GM23338 (cell line): ENCODE data around the gene AHI1. TPM values are rescaled to one million over a fixed set of nuclear protein-coding genes. Genes with fewer than 3 reads are reported as not detected.

ENCODE experiments used
- ATAC-seq: fragments of 200-7000 bp; cut with Tn5 transposase; 3 replicates; pipeline ENCODE4 v1.9.1; 2020
- DNase-seq: peaks from one replicate; pipeline ENCODE4 v3.0.0-alpha.2; 2015; ENCODE audit warnings: low spot score
- H2AFZ ChIP-seq: fragments of 200-600 bp; sonication (generic); 2 replicates; pipeline ENCODE4 v1.8.0; 2016; ENCODE audit warnings: antibody characterized with exemption, mild to moderate bottlenecking, moderate library complexity
- H3F3A ChIP-seq: fragments of 200-600 bp; sonication (generic); replicated peaks from 2 replicates; pipeline ENCODE4 v1.8.0; 2017; ENCODE audit warnings: antibody characterized with exemption, mixed run types, low read depth
- H3K27ac ChIP-seq: fragments of 200-600 bp; sonication (generic); 2 replicates; pipeline ENCODE4 v1.6.1; 2016; ENCODE audit warnings: low read depth
- H3K27me3 ChIP-seq: fragments of 200-600 bp; sonication (generic); 2 replicates; pipeline ENCODE4 v1.8.0; 2016; ENCODE audit warnings: mild to moderate bottlenecking, mixed run types, moderate library complexity; ENCODE audit not compliant: insufficient read depth
- H3K36me3 ChIP-seq: fragments of 200-600 bp; sonication (generic); 2 replicates; pipeline ENCODE4 v1.8.0; 2016; ENCODE audit warnings: mild to moderate bottlenecking; ENCODE audit not compliant: insufficient read depth
- H3K4me1 ChIP-seq: fragments of 200-600 bp; sonication (generic); 2 replicates; pipeline ENCODE4 v1.8.0; 2016; ENCODE audit warnings: mild to moderate bottlenecking, moderate library complexity; ENCODE audit not compliant: insufficient read depth
- H3K4me2 ChIP-seq: fragments of 200-600 bp; sonication (generic); 2 replicates; pipeline ENCODE4 v1.7.1; 2017; ENCODE audit warnings: mixed run types
- H3K4me3 ChIP-seq: fragments of 200-600 bp; sonication (generic); 2 replicates; pipeline ENCODE4 v1.6.1; 2016; ENCODE audit warnings: mixed run types
- H3K79me2 ChIP-seq: fragments of 200-600 bp; sonication (generic); replicated peaks from 2 replicates; pipeline ENCODE4 v1.8.0; 2017; ENCODE audit warnings: mild to moderate bottlenecking; ENCODE audit not compliant: insufficient read depth
- H3K9me2 ChIP-seq: fragments of 200-600 bp; sonication (generic); 2 replicates; pipeline ENCODE4 v1.8.0; 2017; ENCODE audit not compliant: insufficient read depth
- H4K20me1 ChIP-seq: fragments of 200-600 bp; sonication (generic); replicated peaks from 2 replicates; pipeline ENCODE4 v1.8.0; 2017; ENCODE audit warnings: mild to moderate bottlenecking; ENCODE audit not compliant: insufficient read depth
- H3K27ac Mint-ChIP-seq: 2 replicates; pipeline ENCODE4 v1.8.0; 2020; ENCODE audit warnings: inconsistent platforms, mild to moderate bottlenecking, moderate library complexity, mixed read lengths
- H3K27me3 Mint-ChIP-seq: 3 replicates; pipeline ENCODE4 v1.8.0; 2022; ENCODE audit warnings: low read depth, mild to moderate bottlenecking, moderate library complexity, mixed read lengths, inconsistent platforms; ENCODE audit not compliant: insufficient read depth, poor library complexity
- H3K36me3 Mint-ChIP-seq: 3 replicates; pipeline ENCODE4 v1.8.0; 2021; ENCODE audit warnings: low read depth, mild to moderate bottlenecking, inconsistent platforms, moderate library complexity, mixed read lengths
- H3K4me1 Mint-ChIP-seq: 3 replicates; pipeline ENCODE4 v1.8.0; 2020; ENCODE audit warnings: mild to moderate bottlenecking, inconsistent platforms, mixed read lengths
- H3K4me3 Mint-ChIP-seq: 3 replicates; pipeline ENCODE4 v1.8.0; 2021; ENCODE audit warnings: moderate library complexity, mild to moderate bottlenecking, inconsistent platforms, mixed read lengths
- H3K9me3 Mint-ChIP-seq: 3 replicates; pipeline ENCODE4 v1.8.0; 2020; ENCODE audit warnings: moderate library complexity, mild to moderate bottlenecking, inconsistent platforms, mixed read lengths
- CREB1 ChIP-seq: fragments of 250-450 bp; sonication (Bioruptor Pico); IDR thresholded peaks from 2 replicates; pipeline ENCODE4 v1.5.0; 2020; ENCODE audit warnings: low read depth, mild to moderate bottlenecking, moderate library complexity
- ETS1 ChIP-seq: IDR thresholded peaks from 2 replicates; pipeline ENCODE4 v1.6.1; 2016; ENCODE audit warnings: antibody characterized with exemption
- EZH2 ChIP-seq: fragments of 200-600 bp; sonication (generic); IDR thresholded peaks from one replicate; pipeline ENCODE4 v1.8.0; 2017; ENCODE audit warnings: antibody characterized with exemption, mild to moderate bottlenecking, low read depth; ENCODE audit not compliant: unreplicated experiment
- EZH2phosphoT487 ChIP-seq: fragments of 200-600 bp; sonication (generic); IDR thresholded peaks from one replicate; pipeline ENCODE4 v1.8.1; 2018; ENCODE audit warnings: antibody characterized with exemption; ENCODE audit not compliant: unreplicated experiment
- JUNB ChIP-seq: IDR thresholded peaks from one replicate; pipeline ENCODE4 v1.6.1; 2016; ENCODE audit warnings: antibody characterized with exemption; ENCODE audit not compliant: unreplicated experiment
- NANOG ChIP-seq: IDR thresholded peaks from 2 replicates; pipeline ENCODE4 v1.6.1; 2016; ENCODE audit warnings: antibody characterized with exemption, borderline replicate concordance
- POLR2AphosphoS5 ChIP-seq: IDR thresholded peaks from 2 replicates; pipeline ENCODE4 v1.6.1; 2016; ENCODE audit warnings: antibody characterized with exemption, low read depth
- REST ChIP-seq: IDR thresholded peaks from one replicate; pipeline ENCODE4 v1.6.1; 2018; ENCODE audit warnings: antibody characterized with exemption; ENCODE audit not compliant: unreplicated experiment
- STAT1 ChIP-seq: IDR thresholded peaks from one replicate; pipeline ENCODE4 v1.6.1; 2016; ENCODE audit warnings: antibody characterized with exemption; ENCODE audit not compliant: unreplicated experiment
- ZNF114 ChIP-seq: fragments of 250-450 bp; sonication (Bioruptor Pico); IDR thresholded peaks from 2 replicates; pipeline ENCODE4 v1.5.0; 2020; ENCODE audit warnings: mild to moderate bottlenecking, moderate library complexity
- ZNF331 ChIP-seq: fragments of 250-450 bp; sonication (Bioruptor Pico); IDR thresholded peaks from 2 replicates; pipeline ENCODE4 v1.5.0; 2020; ENCODE audit warnings: low read depth, mild to moderate bottlenecking, moderate library complexity
- ZNF462 ChIP-seq: fragments of 250-450 bp; sonication (Bioruptor Pico); IDR thresholded peaks from 2 replicates; pipeline ENCODE4 v1.5.0; 2020; ENCODE audit warnings: mild to moderate bottlenecking, moderate library complexity
- polyA plus RNA-seq: library from polyadenylated mRNA; unstranded; fragments of >200 nt; fragmentation: Nextera tagmentation; extraction: Ambion mirVana; gene quantifications from 2 replicates; pipeline ENCODE4 v1.2.1, GENCODE V29; 2016
- total RNA-seq: library from RNA; depleted of rRNA; stranded (reverse); fragments of >200 nt; shearing (Covaris generic); gene quantifications from 2 replicates; pipeline ENCODE4 v1.2.3, GENCODE V29; 2014

The AHI1 gene
- total and polyA plus RNA-seq, 2 experiments from 2014 or later = 19.8 to 72.9 TPM

GRCh38 chr6:135305684-135306083 is 191.9 kb downstream of the AHI1 start:
- no peak overlapping the region for H2AFZ ChIP-seq
- no peak for DNase-seq
- no peak overlapping the region for H3K4me3 ChIP-seq
- H3K79me2 ChIP-seq = no peaks in the 10 kb centered on the region
- H3F3A ChIP-seq = no peaks in the 10 kb centered on the region
- no peaks in the 10 kb centered on the region for H3K9me3 Mint-ChIP-seq
- H3K27me3 Mint-ChIP-seq = no peaks in the 10 kb centered on the region
- H3K4me1 Mint-ChIP-seq = no peaks in the 10 kb centered on the region
- H3K36me3 Mint-ChIP-seq = no peaks in the 10 kb centered on the region
- no peak overlapping the region for H3K4me2 ChIP-seq
- H3K9me2 ChIP-seq = no peaks in the 10 kb centered on the region
- no peak for ATAC-seq
- no peaks in the 10 kb centered on the region for H4K20me1 ChIP-seq
- no peaks in the 10 kb centered on the region for H3K4me1 ChIP-seq
- H3K27me3 ChIP-seq = no peaks in the 10 kb centered on the region
- H3K27ac ChIP-seq = no peak overlapping the region
- 0 out of 2 replicates have a peak, but pooled peaks cover 3% of the 10 kb centered on the region for H3K36me3 ChIP-seq
- TF ChIP-seq ZNF331 (CRISPR knock-in tag) (no peak), EZH2 (no peak), CREB1 (CRISPR knock-in tag) (no peak), JUNB (no peak), STAT1 (no peak), NANOG (no peak), ZNF114 (CRISPR knock-in tag) (no peak), EZH2phosphoT487 (no peak)
- no peak overlapping the region for H3K4me3 Mint-ChIP-seq
- no peak overlapping the region for H3K27ac Mint-ChIP-seq

- no peaks in the 10 kb centered on the region for H3K27me3 Mint-ChIP-seq
- Histone ChIP-seq H3K4me1 (no peaks in the 10 kb centered on the region), H3K36me3 (no peaks in the 10 kb centered on the region), H3K4me3 (no peak overlapping the region), H3K27ac (no peak overlapping the region), H2AFZ (no peak overlapping the region), H3K79me2 (no peaks in the 10 kb centered on the region), H3F3A (no peaks in the 10 kb centered on the region), H3K27me3 (no peaks in the 10 kb centered on the region), H3K4me2 (no peak overlapping the region), H3K9me2 (no peaks in the 10 kb centered on the region), H4K20me1 (no peaks in the 10 kb centered on the region)
- DNase-seq = no peak
- H3K9me3 Mint-ChIP-seq = no peaks in the 10 kb centered on the region
- no peak for ATAC-seq
- no peaks in the 10 kb centered on the region for H3K36me3 Mint-ChIP-seq
- no peak overlapping the region for H3K27ac Mint-ChIP-seq
- H3K4me3 Mint-ChIP-seq = no peak overlapping the region
- TF ChIP-seq JUNB = no peak
- no peak for TF ChIP-seq ETS1
- no peak for TF ChIP-seq ZNF462 (CRISPR knock-in tag)
- TF ChIP-seq POLR2AphosphoS5 = no peak
- no peak for TF ChIP-seq REST
- TF ChIP-seq STAT1 = no peak
- no peak for TF ChIP-seq ZNF331 (CRISPR knock-in tag)
- H3K4me1 Mint-ChIP-seq = no peaks in the 10 kb centered on the region
Measured at GRCh38 chr6:135304883-135305282, 192.7 kb downstream of the AHI1 start.
